HG03354 (cell line): ENCODE data around the gene AP3M1.
"Not testable (repeated sequence)": the region's sequence is repeated elsewhere in the genome, so short reads cannot be mapped to it uniquely, and the experiment has no call there.

Source experiments
- ATAC-seq: cut with Tn5 transposase; IDR thresholded peaks from one replicate; pipeline ENCODE4 v1.9.1; 2021; ENCODE audit warnings: mild to moderate bottlenecking; ENCODE audit not compliant: unreplicated experiment, poor library complexity, severe bottlenecking

The AP3M1 gene

GRCh38 chr10:74164716-74165529 is 14.3 kb upstream of the AP3M1 start:
- no peak for ATAC-seq

DNA sequence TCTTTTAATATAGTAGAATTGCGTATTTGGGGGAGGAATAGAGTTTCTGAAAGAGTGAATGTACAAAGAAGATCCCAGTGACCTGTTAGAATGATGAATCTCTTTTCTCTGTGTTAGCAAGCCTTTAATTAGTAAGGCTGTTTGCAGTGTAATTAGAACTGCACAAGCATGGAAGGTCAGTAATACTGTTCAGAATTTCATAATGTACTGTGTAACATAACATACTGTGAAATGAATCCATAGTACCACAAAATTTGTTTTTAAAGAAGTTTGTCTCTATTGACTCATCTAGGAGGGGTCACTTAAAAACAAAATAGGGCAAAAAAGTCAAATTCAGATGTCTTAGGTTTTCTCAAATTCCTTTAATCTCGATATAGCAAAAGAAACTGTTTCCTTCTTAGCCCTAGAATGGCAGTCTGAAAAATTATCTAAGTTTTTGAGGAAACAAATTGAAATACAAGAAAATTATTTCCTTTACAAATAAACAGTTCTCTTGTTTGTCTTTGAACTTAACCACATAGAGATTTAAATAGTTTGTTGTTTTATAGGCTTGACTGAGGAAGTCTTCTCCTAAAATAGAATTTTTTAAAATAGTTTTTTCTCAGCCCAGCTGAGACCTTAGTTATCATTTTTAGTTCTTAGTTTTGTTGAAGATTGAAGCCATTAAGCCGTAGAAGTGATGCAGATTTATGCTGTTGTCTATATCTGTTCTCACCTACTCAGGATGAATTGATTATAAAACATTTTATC is 12.9 kb upstream of the AP3M1 start:
- no peak for ATAC-seq

DNA sequence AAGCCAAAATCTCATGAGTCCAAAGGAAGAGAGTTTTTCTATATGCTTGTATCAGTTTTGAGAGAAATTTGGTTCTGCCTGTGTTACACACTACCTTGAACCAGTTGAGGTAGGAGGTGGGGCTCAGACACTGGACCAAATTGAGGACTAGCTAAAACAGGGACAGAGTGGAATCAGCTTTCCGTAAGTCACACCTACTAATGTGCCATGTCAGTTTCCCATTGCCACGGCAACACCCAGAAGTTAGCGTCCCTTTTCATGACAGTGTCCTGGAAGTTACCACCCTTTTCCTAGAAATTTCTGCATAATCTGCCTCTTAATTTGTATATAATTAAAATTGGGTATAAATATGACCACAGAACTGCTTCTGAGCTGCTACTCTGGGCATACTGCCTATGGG is 9.4 kb upstream of the AP3M1 start:
- no peak for ATAC-seq

DNA sequence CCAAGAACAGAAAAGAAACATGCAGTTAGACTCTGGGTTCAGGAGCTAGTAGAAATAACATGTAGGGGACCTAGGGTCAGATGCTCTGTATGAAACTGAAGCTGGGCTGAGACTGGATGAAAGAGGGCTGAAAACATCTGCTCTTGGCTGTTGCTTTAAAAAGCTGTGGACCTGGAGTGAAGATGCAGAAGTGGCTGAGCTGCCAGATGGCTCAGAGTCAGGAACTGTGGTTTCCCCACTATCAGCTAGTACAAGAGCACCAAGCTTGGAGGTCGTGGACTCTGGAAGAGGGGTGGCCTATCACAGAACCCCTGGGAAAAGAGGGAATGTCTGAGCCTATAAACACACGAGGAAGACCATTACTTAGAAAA is 6.3 kb upstream of the AP3M1 start:
- peak; percentile 51 for ATAC-seq

DNA sequence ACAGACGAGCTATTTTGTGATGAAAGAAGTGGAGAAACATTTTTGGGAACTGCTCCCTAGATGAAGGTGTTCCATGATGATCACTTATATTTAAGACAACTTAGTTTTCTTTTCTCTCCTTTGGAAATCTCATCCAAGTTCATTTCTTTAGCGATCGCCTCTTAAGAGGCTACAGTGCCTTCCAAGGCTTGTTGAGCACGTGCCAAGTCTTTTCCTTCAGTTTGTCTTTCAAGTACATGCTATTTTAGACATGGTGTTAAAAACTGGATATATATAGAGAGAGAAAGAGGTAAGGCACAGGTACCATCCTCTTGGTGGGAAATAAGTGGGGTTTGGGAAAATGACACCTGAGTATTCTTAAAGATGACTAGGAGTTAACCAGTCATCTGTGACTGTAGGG is 3.0 kb upstream of the AP3M1 start:
- ATAC-seq, result no peak

DNA sequence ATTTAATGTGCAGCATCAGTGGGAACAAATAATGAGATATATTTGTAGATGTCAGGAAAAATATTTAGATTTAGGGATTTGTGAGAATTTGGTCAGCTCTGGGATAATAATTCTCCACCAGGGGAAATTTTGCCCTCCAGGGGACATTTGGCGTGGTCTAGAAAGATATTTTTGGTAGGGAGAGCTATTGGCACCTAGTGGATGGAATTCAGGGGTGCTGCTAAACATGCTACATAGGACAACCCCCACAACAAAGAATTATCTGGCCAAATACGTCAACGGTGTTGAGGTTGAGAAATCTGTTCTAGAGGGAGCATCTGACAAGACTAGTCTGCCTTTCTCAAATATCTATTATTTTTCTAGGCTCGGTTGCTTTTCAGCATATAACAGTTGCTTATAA is 2.5 kb upstream of the AP3M1 start:
- no peak for ATAC-seq

GRCh38 chr10:74151879-74152722 is 1.5 kb upstream of the AP3M1 start:
- ATAC-seq, result no peak

DNA sequence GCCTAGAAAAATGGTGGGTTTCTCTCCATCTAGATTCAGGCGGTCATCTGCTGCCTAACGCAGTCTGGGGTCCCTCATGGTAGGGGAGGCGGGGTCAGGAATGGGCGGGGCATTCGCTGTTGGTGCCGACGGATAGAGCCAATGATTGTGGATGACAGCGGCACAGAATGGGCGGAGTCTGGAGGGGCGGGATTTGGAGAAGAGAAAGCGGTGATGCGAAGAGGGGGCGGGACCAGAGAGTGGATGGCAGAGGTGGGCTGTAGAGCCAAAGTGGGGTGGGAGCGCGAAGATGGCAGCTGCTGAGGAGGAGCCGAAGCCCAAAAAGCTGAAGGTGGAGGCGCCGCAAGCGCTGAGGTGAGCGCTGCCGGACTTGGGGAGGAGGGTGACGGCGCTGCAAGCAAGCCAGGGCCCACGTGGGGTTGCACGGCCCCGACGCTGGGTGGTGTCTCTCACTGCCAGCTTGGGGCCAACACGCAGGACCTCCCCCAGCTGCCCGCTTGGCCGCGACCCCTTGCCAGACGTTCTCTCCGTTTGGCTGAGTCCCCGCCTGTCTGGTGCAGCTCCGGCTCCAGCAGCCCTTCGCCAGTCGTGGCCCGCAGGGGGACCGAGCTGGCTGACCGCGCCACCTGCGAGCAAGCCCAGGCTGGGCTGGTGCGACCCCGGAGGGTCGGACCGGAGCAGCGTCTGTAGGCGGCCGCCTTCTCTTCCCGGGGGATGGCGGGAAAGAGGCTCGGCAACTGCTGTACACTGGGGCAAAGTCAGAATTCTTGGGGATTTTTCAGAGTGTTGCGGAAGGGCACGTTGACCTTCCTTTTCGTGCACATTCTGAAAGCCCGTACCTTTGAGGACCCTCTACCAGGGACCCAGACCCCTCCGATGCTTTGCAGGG is 606 bp upstream of the AP3M1 start, which contains the start of gene ADK:
TSS of gene ADK (plus strand) at position 232 of the 889 bp plus-strand sequence. CDS start at position 290, 58 bp downstream.
- ATAC-seq, result peak; percentile 87

DNA sequence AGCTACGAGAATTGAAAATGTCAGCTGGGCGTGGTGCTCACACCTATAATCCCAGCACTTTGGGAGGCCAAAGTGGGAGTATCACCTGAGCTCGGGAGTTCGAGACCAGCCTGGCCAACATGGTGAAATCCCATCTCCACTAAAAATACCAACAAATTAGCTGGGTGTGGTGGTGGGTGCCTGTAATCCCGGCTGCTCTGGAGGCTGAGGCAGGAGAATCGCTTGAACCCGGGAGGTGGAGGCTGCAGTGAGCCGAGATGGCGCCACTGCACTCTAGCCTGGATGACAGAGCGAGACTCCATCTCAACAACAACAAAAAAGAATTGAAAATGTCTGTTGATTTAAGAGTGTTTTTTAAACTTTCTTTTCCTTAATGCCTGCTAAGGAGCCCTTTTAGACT is 3.6 kb downstream of the AP3M1 start:
- ATAC-seq, result not testable (repeated sequence)

- no peak for ATAC-seq
These were observed 5.5 kb downstream of the AP3M1 start for GRCh38 chr10:74145133-74145532.

DNA sequence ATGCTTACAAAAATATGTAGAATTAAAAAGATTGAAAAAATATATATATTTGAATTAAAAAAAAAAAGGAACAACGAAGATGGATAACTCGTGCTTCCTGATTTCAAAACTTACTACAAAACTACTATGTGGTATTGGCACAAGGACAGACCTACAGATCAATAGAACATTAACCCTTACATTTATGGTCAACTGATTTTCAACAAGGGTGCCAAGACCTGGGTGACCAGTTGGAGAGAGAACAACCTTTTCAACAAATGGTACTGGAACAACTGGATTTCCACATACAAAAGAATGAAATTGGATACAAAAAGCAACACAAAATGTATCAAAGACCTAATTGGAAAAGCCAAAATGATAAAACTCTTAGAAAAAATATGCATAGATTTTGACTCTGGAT is 10.1 kb downstream of the AP3M1 start:
- ATAC-seq, result no peak

DNA sequence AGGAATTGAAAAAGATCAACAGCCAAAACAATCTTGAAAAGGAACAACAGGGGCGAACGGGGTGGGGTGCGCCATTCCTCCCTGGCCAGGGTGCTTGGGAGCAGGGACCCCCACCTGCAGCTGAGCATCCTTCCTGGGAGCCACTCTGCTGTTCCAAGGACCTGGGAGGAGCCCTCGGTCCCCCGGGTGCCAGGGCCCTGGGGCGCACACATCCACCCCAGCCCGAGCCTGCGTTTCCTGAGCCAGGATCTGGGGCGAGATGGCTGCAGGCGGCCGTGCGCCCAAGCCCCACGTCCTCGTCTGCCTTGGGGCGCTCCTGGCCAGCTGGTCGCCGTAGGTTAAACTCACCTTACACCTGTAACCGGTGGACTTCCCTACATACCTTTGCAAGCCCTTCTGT is 10.6 kb downstream of the AP3M1 start:
- no peak for ATAC-seq

GRCh38 chr10:74138596-74138995 is 12.0 kb downstream of the AP3M1 start:
- ATAC-seq, result not testable (repeated sequence)

GRCh38 chr10:74137992-74138391 is 12.6 kb downstream of the AP3M1 start:
- ATAC-seq, result no peak

- no peak for ATAC-seq
These were observed 15.2 kb downstream of the AP3M1 start for GRCh38 chr10:74135452-74135851.

DNA sequence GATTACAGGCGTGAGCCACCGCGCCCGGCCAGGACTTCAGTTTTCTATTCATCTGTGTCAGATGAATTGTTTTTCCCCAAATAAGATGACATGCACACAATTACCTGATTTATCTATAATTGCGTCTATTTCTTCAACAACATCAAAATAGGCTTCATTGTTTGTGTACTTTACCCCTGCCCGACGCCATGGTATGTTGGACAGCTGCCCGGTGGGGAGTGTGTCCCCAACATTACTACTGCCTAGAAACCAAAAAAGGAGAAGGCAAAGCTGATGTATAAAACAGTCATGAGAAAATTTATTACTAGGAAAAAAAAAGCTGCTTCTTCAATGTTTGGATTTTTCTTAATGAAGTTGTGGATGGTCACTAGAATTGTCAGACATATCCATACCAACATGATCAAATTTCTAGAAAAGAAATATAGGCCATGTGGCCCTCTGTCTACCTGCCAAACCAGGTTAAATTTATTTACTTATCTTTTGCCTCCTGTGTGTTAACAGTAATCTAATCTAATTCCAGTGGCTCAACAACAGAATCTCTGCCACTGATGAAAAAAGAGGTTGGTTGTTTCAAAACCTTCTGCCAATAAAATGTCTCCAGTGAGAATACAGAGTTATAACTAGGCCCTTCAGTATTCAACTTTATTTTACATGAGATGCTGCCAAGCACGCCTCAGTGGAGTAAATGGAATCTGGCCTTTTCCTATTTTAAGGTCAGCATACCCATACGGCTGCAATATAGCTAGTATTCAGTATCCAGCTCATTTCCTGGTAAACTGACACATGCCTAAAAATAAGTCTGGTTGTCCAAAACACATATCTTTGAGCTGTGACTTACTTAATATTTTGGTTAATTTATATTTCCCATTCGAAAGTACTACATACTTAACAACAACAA is 16.5 kb downstream of the AP3M1 start:
- ATAC-seq, result no peak

GRCh38 chr10:74123081-74123480 is 27.5 kb downstream of the AP3M1 start:
- no peak for ATAC-seq

- no peak for ATAC-seq
These were observed 28.6 kb downstream of the AP3M1 start for GRCh38 chr10:74122060-74122459.
